OCI-LY3 (cell line): Measurements from ENCODE around the gene RHOT1.

Source experiments
- EZH2phosphoT487 ChIP-seq: fragments of 200-600 bp; shearing (Covaris generic); IDR thresholded peaks from 2 replicates; pipeline ENCODE4 v1.6.1; 2018; ENCODE audit warnings: antibody characterized with exemption, mixed run types, low read depth
- TF ChIP-seq, protein P1 (sequence below): fragments of 200-600, 300-600 bp; sonication (generic); IDR thresholded peaks from 2 replicates; pipeline ENCODE4 v1.5.1; 2014; ENCODE audit warnings: antibody characterized with exemption, low read length, low read depth

DNA sequence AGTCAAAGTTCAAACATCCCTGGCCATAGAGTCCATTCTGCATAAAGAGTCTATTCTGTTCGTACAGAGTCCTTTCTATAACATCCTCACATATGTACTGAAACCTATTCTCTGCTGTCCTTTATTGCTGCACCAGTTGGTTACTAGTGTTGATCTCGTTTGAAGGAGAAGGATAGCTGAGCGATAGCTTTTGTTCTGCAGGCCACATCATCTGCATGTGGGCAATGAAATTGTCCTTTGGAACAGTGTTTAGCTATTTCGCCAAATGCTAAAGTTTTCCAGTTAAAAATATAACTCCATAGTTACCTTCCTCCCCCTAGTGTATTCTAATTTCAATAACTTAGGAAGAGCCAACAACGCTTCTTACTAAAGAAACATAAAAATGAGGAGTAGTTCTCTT lies 6.0 kb downstream of the RHOT1 start:
- TF ChIP-seq, protein P1, sequence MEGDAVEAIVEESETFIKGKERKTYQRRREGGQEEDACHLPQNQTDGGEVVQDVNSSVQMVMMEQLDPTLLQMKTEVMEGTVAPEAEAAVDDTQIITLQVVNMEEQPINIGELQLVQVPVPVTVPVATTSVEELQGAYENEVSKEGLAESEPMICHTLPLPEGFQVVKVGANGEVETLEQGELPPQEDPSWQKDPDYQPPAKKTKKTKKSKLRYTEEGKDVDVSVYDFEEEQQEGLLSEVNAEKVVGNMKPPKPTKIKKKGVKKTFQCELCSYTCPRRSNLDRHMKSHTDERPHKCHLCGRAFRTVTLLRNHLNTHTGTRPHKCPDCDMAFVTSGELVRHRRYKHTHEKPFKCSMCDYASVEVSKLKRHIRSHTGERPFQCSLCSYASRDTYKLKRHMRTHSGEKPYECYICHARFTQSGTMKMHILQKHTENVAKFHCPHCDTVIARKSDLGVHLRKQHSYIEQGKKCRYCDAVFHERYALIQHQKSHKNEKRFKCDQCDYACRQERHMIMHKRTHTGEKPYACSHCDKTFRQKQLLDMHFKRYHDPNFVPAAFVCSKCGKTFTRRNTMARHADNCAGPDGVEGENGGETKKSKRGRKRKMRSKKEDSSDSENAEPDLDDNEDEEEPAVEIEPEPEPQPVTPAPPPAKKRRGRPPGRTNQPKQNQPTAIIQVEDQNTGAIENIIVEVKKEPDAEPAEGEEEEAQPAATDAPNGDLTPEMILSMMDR, result no peak
- no peak for TF ChIP-seq EZH2phosphoT487
